Endothelial cell of umbilical vein (primary cell): ENCODE measurements around the gene DDX10.

Source experiments
- CTCF ChIP-seq, 2 donors: IDR thresholded peaks; 1 replicate in 1 of 2; 2 replicates in 1 of 2; pipeline ENCODE4 v1.5.1; 2011; ENCODE audit warnings: low read length in 2 of 2, mild to moderate bottlenecking in 2 of 2, moderate library complexity in 2 of 2, control low read depth in 1 of 2, inconsistent platforms in 1 of 2, low read depth in 1 of 2; ENCODE audit not compliant: insufficient read depth in 1 of 2; ENCODE audit errors: extremely low read depth in 1 of 2
- MAX ChIP-seq: IDR thresholded peaks from 2 replicates; pipeline ENCODE4 v1.6.1; 2011; ENCODE audit not compliant: insufficient read depth, insufficient read length
- MYC ChIP-seq: IDR thresholded peaks from one replicate; pipeline ENCODE4 v1.6.1; 2011; ENCODE audit warnings: mild to moderate bottlenecking, low read depth, low read length
- POLR2A ChIP-seq: IDR thresholded peaks from 2 replicates; pipeline ENCODE4 v1.6.1; 2012; ENCODE audit warnings: low read depth, mild to moderate bottlenecking, control low read depth, low read length

- TF ChIP-seq CTCF (IDR thresholded peaks at IDR 0.05; ENCODE audit: extremely low read depth in 1 of 2, insufficient read depth in 1 of 2, low read depth in 1 of 2, low read length in 2 of 2): no peak
- no peak for TF ChIP-seq MAX
- TF ChIP-seq MYC: no peak
- no peak for TF ChIP-seq POLR2A
Observed at GRCh38 chr11:108934696-108935095, 269.8 kb downstream of the DDX10 start.
